ENCODE data around the gene ZNG1F. TPM values are rescaled to one million over a fixed set of nuclear protein-coding genes. Genes with fewer than 3 reads are reported as not detected.
"Not testable (repeated sequence)": the region's sequence is repeated elsewhere in the genome, so short reads cannot be mapped to it uniquely, and the experiment has no call there.

Gene ZNG1F
- total and polyA plus RNA-seq, 2 donors (not counting 1 experiment from before 2014, with no cell fraction given), result 16.7 to 28.6 TPM

DNA sequence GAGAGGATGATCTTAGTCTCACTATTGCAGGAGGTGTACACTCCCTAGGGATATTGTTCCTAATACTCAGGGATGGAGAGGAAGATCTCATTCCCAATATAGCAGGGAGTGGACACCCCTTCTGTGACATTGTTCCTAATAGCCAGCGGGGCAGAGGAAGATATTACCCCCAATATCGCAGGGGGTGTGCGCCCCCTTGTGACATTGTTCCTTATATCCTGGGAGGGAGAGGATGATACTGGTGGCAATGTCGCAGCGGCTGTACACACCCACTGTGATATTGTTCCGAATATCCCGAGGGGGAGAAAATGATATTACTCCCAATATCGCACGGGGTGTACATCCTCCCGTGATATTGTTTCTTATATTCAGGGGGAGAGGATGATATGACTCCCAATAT is 78.2 kb downstream of the ZNG1F start:
- H3K27ac ChIP-seq (ENCODE audit: low read length in 2 of 2); H3K4me3 ChIP-seq (ENCODE audit: control extremely low read depth in 1 of 5, extremely low read depth in 1 of 5, insufficient read depth in 1 of 5, low read depth in 2 of 5, low read length in 4 of 5); H3K27me3 ChIP-seq (replicated peaks in 1 of 4; ENCODE audit: control extremely low read depth in 1 of 4, control insufficient read depth in 3 of 4, insufficient read depth in 4 of 4, low read length in 3 of 4); H2AFZ ChIP-seq (ENCODE audit: insufficient read depth, low read depth, low read length, poor library complexity, severe bottlenecking); H3K36me3 ChIP-seq (replicated peaks in 1 of 2; ENCODE audit: control extremely low read depth in 1 of 2, control insufficient read depth in 1 of 2, extremely low read depth in 1 of 2, insufficient read depth in 2 of 2, low read length in 1 of 2); H3K4me1 ChIP-seq (ENCODE audit: control insufficient read depth in 2 of 2, insufficient read depth in 2 of 2, low read length in 2 of 2); ATAC-seq (ENCODE audit: low read depth); POLR2A ChIA-PET; H3K4me1 Mint-ChIP-seq; intact Hi-C loops (cut with micrococcal nuclease); H3K9ac ChIP-seq (ENCODE audit: low read length); H3K9me3 ChIP-seq (ENCODE audit: control extremely low read depth in 1 of 3, control insufficient read depth in 2 of 3, insufficient read depth in 1 of 3, low read length in 2 of 3); H3K79me2 ChIP-seq (ENCODE audit: control insufficient read depth, insufficient read depth, low read length); H3K27ac Mint-ChIP-seq; H3K9me3 Mint-ChIP-seq (ENCODE audit: insufficient read depth); H3K4me2 ChIP-seq (replicated peaks; ENCODE audit: low read depth, low read length, poor library complexity, severe bottlenecking); H3K4me3 Mint-ChIP-seq; CTCF ChIA-PET; DNase-seq; H3K27me3 Mint-ChIP-seq; H4K20me1 ChIP-seq (ENCODE audit: control insufficient read depth, insufficient read depth, low read length, poor library complexity, severe bottlenecking): not testable (repeated sequence)
- 50% methylated on average over 2 of the region's 10 CpGs for WGBS (ENCODE audit: insufficient coverage)

DNA sequence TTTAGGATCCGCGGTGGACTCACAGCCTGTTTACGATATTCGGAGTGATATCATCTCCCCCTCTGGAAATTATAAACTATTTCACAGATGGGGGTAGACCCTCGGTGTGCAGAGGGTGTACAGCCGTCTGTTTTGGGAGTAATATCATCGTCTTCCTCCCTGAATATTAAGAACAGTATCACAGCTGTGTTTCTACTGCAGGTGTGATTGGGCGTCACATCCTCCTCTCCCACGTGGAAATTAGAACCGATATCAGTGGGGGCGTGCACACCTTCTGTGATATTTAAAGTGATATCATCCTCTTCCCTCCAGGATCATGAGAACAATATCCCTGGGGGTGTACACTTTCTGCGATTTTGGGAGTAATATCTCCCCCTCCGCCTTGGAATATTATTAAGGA is 79.9 kb downstream of the ZNG1F start:
- CTCF ChIA-PET; H3K9me3 Mint-ChIP-seq (ENCODE audit: insufficient read depth); H3K9me3 ChIP-seq (ENCODE audit: control extremely low read depth in 1 of 3, control insufficient read depth in 2 of 3, insufficient read depth in 1 of 3, low read length in 2 of 3); H3K79me2 ChIP-seq (ENCODE audit: control insufficient read depth, insufficient read depth, low read length); H2AFZ ChIP-seq (ENCODE audit: insufficient read depth, low read depth, low read length, poor library complexity, severe bottlenecking); H3K27ac Mint-ChIP-seq; H3K27me3 Mint-ChIP-seq; H3K4me1 Mint-ChIP-seq; POLR2A ChIA-PET; H3K36me3 ChIP-seq (replicated peaks in 1 of 2; ENCODE audit: control extremely low read depth in 1 of 2, control insufficient read depth in 1 of 2, extremely low read depth in 1 of 2, insufficient read depth in 2 of 2, low read length in 1 of 2); H3K27ac ChIP-seq (ENCODE audit: low read length in 2 of 2); H3K9ac ChIP-seq (ENCODE audit: low read length); H3K4me1 ChIP-seq (ENCODE audit: control insufficient read depth in 2 of 2, insufficient read depth in 2 of 2, low read length in 2 of 2); H3K4me2 ChIP-seq (replicated peaks; ENCODE audit: low read depth, low read length, poor library complexity, severe bottlenecking); H3K27me3 ChIP-seq (replicated peaks in 1 of 4; ENCODE audit: control extremely low read depth in 1 of 4, control insufficient read depth in 3 of 4, insufficient read depth in 4 of 4, low read length in 3 of 4); intact Hi-C loops (cut with micrococcal nuclease); DNase-seq; H3K4me3 ChIP-seq (ENCODE audit: control extremely low read depth in 1 of 5, extremely low read depth in 1 of 5, insufficient read depth in 1 of 5, low read depth in 2 of 5, low read length in 4 of 5); H3K4me3 Mint-ChIP-seq; H4K20me1 ChIP-seq (ENCODE audit: control insufficient read depth, insufficient read depth, low read length, poor library complexity, severe bottlenecking): not testable (repeated sequence)
- no CpG with 5 or more reads among the region's 13 CpGs for WGBS (ENCODE audit: insufficient coverage)
- ATAC-seq (ENCODE audit: low read depth), result peak; percentile 24

DNA sequence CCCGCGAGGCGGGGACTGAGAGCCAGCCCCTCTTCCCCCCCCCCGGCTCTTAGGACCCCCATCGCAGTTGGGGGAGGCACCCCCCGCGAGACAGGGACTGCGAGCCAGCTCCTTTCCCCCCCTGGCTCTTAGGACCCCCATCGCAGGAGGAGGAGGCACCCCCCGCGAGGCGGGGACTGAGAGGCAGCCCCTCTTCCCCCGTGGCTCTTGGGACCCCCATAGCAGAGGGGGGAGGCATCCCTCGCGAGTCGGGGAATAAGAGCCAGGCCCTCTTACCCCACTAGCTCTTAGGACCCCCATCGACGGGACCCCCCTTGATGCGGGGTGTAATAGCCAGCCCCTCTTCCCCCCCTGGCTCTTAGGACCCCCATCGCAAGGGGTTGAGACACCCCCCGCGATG is 80.3 kb downstream of the ZNG1F start:
- POLR2A ChIA-PET; intact Hi-C loops (cut with micrococcal nuclease); CTCF ChIA-PET: not testable (repeated sequence)

DNA sequence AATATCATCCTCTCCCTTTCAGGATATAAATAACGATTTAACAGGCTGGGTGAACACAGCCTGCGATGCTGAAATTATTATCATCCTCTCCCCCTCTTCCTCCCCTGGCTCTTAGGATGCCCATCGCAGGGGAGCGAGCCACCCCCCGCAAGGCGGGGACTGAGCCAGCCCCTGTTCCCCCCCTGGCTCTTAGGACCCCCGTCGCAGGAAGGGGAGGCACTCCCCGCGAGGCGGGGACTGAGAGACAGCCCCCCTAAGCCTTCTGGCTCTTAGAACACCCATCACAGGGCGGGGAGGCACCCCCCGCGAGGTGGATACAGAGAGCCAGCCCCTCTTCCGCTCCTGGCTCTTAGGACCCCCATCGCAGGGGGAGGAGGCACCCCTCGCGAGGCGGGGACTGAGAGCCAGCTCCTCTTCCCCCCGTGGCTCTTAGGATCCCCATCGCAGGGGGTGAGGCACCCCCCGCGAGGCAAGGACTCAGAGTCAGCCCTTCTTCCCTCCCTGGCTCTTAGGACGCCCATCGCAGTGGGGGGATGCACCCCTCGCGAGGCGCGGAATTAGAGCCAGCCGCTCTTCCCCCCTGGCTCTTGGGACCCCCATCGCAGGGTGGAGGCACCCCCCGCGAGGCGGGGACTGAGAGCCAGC is 82.5 kb downstream of the ZNG1F start:
- ATAC-seq (ENCODE audit: low read depth); H3K27me3 ChIP-seq (replicated peaks in 1 of 4; ENCODE audit: control extremely low read depth in 1 of 4, control insufficient read depth in 3 of 4, insufficient read depth in 4 of 4, low read length in 3 of 4); H3K4me1 ChIP-seq (ENCODE audit: control insufficient read depth in 2 of 2, insufficient read depth in 2 of 2, low read length in 2 of 2); H4K20me1 ChIP-seq (ENCODE audit: control insufficient read depth, insufficient read depth, low read length, poor library complexity, severe bottlenecking); H3K4me2 ChIP-seq (replicated peaks; ENCODE audit: low read depth, low read length, poor library complexity, severe bottlenecking); H3K27ac ChIP-seq (ENCODE audit: low read length in 2 of 2); intact Hi-C loops (cut with micrococcal nuclease); CTCF ChIA-PET; H3K4me3 ChIP-seq (ENCODE audit: control extremely low read depth in 1 of 5, extremely low read depth in 1 of 5, insufficient read depth in 1 of 5, low read depth in 2 of 5, low read length in 4 of 5); H2AFZ ChIP-seq (ENCODE audit: insufficient read depth, low read depth, low read length, poor library complexity, severe bottlenecking); H3K9ac ChIP-seq (ENCODE audit: low read length); DNase-seq; H3K9me3 Mint-ChIP-seq (ENCODE audit: insufficient read depth); H3K4me3 Mint-ChIP-seq; H3K36me3 ChIP-seq (replicated peaks in 1 of 2; ENCODE audit: control extremely low read depth in 1 of 2, control insufficient read depth in 1 of 2, extremely low read depth in 1 of 2, insufficient read depth in 2 of 2, low read length in 1 of 2); H3K79me2 ChIP-seq (ENCODE audit: control insufficient read depth, insufficient read depth, low read length); H3K4me1 Mint-ChIP-seq; H3K9me3 ChIP-seq (ENCODE audit: control extremely low read depth in 1 of 3, control insufficient read depth in 2 of 3, insufficient read depth in 1 of 3, low read length in 2 of 3); POLR2A ChIA-PET; H3K27ac Mint-ChIP-seq; H3K27me3 Mint-ChIP-seq: not testable (repeated sequence)
- WGBS (ENCODE audit: insufficient coverage), result 20% methylated on average over 1 of the region's 34 CpGs

More for the DNA sequence above, 80.3 kb downstream of the ZNG1F start:
- H3K4me1 Mint-ChIP-seq; H3K9me3 ChIP-seq (ENCODE audit: control extremely low read depth in 1 of 3, control insufficient read depth in 2 of 3, insufficient read depth in 1 of 3, low read length in 2 of 3); H3K4me3 Mint-ChIP-seq; H3K27me3 Mint-ChIP-seq; H3K4me1 ChIP-seq (ENCODE audit: control insufficient read depth in 2 of 2, insufficient read depth in 2 of 2, low read length in 2 of 2); H3K79me2 ChIP-seq (ENCODE audit: control insufficient read depth, insufficient read depth, low read length); H3K4me3 ChIP-seq (ENCODE audit: control extremely low read depth in 1 of 5, extremely low read depth in 1 of 5, insufficient read depth in 1 of 5, low read depth in 2 of 5, low read length in 4 of 5); H3K27ac Mint-ChIP-seq; DNase-seq; H3K36me3 ChIP-seq (replicated peaks in 1 of 2; ENCODE audit: control extremely low read depth in 1 of 2, control insufficient read depth in 1 of 2, extremely low read depth in 1 of 2, insufficient read depth in 2 of 2, low read length in 1 of 2); ATAC-seq (ENCODE audit: low read depth); H3K9me3 Mint-ChIP-seq (ENCODE audit: insufficient read depth); H3K4me2 ChIP-seq (replicated peaks; ENCODE audit: low read depth, low read length, poor library complexity, severe bottlenecking); H3K9ac ChIP-seq (ENCODE audit: low read length); H3K27ac ChIP-seq (ENCODE audit: low read length in 2 of 2); H3K27me3 ChIP-seq (replicated peaks in 1 of 4; ENCODE audit: control extremely low read depth in 1 of 4, control insufficient read depth in 3 of 4, insufficient read depth in 4 of 4, low read length in 3 of 4); H4K20me1 ChIP-seq (ENCODE audit: control insufficient read depth, insufficient read depth, low read length, poor library complexity, severe bottlenecking); H2AFZ ChIP-seq (ENCODE audit: insufficient read depth, low read depth, low read length, poor library complexity, severe bottlenecking): not testable (repeated sequence)
- no CpG with 5 or more reads among the region's 22 CpGs for WGBS (ENCODE audit: insufficient coverage)

Measured in B cell (primary cell).